Ishikawa (cell line): ENCODE results near the gene TBCD.

Experiments used
- CEBPB ChIP-seq: IDR thresholded peaks from 2 replicates; pipeline ENCODE4 v1.6.1; 2012
- CREB1 ChIP-seq: IDR thresholded peaks from 2 replicates; pipeline ENCODE4 v1.6.1; 2012; ENCODE audit warnings: low read depth
- EGR1 ChIP-seq: IDR thresholded peaks from 2 replicates; pipeline ENCODE4 v1.6.1; 2012
- EP300 ChIP-seq: IDR thresholded peaks from 2 replicates; pipeline ENCODE4 v1.6.1; 2012; ENCODE audit warnings: borderline replicate concordance
- FOXM1 ChIP-seq: IDR thresholded peaks from 2 replicates; pipeline ENCODE4 v1.6.1; 2012; ENCODE audit warnings: low read depth, borderline replicate concordance
- MAX ChIP-seq: IDR thresholded peaks from 2 replicates; pipeline ENCODE4 v1.6.1; 2012
- NFIC ChIP-seq: IDR thresholded peaks from 2 replicates; pipeline ENCODE4 v1.6.1; 2012
- RAD21 ChIP-seq: IDR thresholded peaks from 2 replicates; pipeline ENCODE4 v1.6.1; 2012; ENCODE audit warnings: low read depth
- REST ChIP-seq: IDR thresholded peaks from 2 replicates; pipeline ENCODE4 v1.6.1; 2012; ENCODE audit warnings: low read depth, mild to moderate bottlenecking
- TAF1 ChIP-seq: IDR thresholded peaks from 2 replicates; pipeline ENCODE4 v1.6.1; 2012; ENCODE audit warnings: low read depth, mild to moderate bottlenecking
- TCF12 ChIP-seq: IDR thresholded peaks from 2 replicates; pipeline ENCODE4 v1.6.1; 2012; ENCODE audit warnings: low read depth
- TEAD4 ChIP-seq: IDR thresholded peaks from 2 replicates; pipeline ENCODE4 v1.6.1; 2012
- USF1 ChIP-seq: IDR thresholded peaks from 2 replicates; pipeline ENCODE4 v1.6.1; 2012
- YY1 ChIP-seq: IDR thresholded peaks from 2 replicates; pipeline ENCODE4 v1.6.1; 2012; ENCODE audit warnings: low read depth
- ZBTB7A ChIP-seq: IDR thresholded peaks from 2 replicates; pipeline ENCODE4 v1.6.1; 2012; ENCODE audit warnings: low read depth

TBCD gene

GRCh38 chr17:82901856-82902255 is 150.0 kb downstream of the TBCD start:
- TF ChIP-seq TEAD4 (no peak), YY1 (no peak), EP300 (no peak), MAX (no peak), CREB1 (no peak), CEBPB (no peak), EGR1 (no peak), USF1 (no peak), ZBTB7A (no peak), RAD21 (no peak), TCF12 (no peak), FOXM1 (no peak), REST (no peak), NFIC (no peak), TAF1 (no peak)

GRCh38 chr17:82902972-82903874 is 151.4 kb downstream of the TBCD start:
- TF ChIP-seq EP300, result no peak
- TF ChIP-seq EGR1, result no peak
- no peak for TF ChIP-seq ZBTB7A
- no peak for TF ChIP-seq CREB1
- no peak for TF ChIP-seq TCF12
- no peak for TF ChIP-seq MAX
- no peak for TF ChIP-seq TEAD4
- no peak for TF ChIP-seq REST
- no peak for TF ChIP-seq RAD21
- no peak for TF ChIP-seq TAF1
- no peak for TF ChIP-seq YY1
- TF ChIP-seq FOXM1, result no peak
- no peak for TF ChIP-seq NFIC
- no peak for TF ChIP-seq USF1
- TF ChIP-seq CEBPB, result no peak

- TF ChIP-seq EP300 (no peak), YY1 (no peak)
Observed at GRCh38 chr17:82905130-82905529, 153.3 kb downstream of the TBCD start.

- no peak for TF ChIP-seq RAD21
- TF ChIP-seq NFIC, result no peak
- TF ChIP-seq CREB1, result no peak
- TF ChIP-seq MAX, result no peak
- no peak for TF ChIP-seq CEBPB
- TF ChIP-seq TAF1, result no peak
- TF ChIP-seq EP300, result no peak
- TF ChIP-seq ZBTB7A, result no peak
- TF ChIP-seq YY1, result no peak
- no peak for TF ChIP-seq REST
- TF ChIP-seq EGR1, result no peak
- no peak for TF ChIP-seq TCF12
- TF ChIP-seq TEAD4, result no peak
- TF ChIP-seq FOXM1, result no peak
- no peak for TF ChIP-seq USF1
Observed at GRCh38 chr17:82907797-82908542, 156.1 kb downstream of the TBCD start.
